HG02884 (cell line): ENCODE results near the gene CYS1.
"Not testable (repeated sequence)": the region's sequence is repeated elsewhere in the genome, so short reads cannot be mapped to it uniquely, and the experiment has no call there.

Source experiments
- ATAC-seq: cut with Tn5 transposase; IDR thresholded peaks from one replicate; pipeline ENCODE4 v1.9.1; 2021; ENCODE audit warnings: mild to moderate bottlenecking, moderate library complexity; ENCODE audit not compliant: unreplicated experiment

Gene CYS1, protein sequence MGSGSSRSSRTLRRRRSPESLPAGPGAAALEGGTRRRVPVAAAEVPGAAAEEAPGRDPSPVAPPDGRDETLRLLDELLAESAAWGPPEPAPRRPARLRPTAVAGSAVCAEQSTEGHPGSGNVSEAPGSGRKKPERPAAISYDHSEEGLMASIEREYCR

DNA sequence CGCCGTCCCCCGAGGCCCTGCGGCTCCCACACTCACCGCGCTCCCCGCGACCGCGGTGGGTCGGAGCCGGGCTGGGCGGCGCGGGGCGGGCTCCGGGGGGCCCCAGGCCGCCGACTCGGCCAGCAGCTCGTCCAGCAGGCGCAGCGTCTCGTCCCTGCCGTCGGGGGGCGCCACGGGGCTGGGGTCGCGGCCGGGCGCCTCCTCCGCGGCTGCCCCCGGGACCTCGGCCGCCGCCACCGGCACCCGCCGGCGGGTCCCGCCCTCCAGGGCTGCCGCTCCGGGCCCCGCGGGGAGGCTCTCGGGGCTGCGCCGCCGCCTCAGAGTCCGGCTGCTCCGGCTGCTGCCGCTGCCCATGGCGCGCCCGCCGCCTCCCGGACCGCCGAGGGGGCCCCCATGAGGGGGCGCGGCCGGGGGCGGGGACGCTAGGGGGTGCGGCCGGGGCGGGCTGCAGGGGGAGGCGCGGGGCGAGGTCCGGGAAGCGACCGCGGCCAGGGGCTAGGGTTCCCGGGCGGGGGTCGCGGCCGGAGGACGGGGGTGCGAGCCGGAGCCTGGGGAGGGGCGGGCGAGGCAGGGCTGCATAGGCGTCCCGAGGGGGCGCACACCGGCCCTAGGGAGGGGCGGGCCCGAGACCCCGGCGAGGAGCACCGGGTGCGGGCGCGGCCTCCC, at the start of gene CYS1:
TSS of gene CYS1 (minus strand) at position 542 of the 666 bp plus-strand sequence. CDS start at position 354, 188 bp downstream.
- ATAC-seq, result no peak

DNA sequence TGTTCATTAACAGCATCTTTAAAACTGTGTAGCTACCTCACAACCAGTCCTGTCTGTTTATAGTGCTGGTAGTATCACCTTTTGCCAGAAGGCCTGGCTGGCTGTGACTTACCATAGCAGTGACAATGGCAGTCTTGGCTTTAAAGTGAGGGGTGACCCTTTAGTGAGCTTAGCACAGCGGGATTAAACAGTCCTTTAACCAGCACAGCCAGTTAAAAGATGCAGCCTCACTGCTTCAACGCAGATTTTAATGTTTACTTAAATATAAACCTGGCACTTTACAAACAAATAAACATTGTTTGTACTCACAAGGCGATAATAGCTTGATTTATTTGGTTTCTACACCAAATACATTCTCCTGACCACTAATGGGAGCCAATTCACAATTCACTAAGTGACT, 49.3 kb upstream of the CYS1 start:
- ATAC-seq, result no peak

DNA sequence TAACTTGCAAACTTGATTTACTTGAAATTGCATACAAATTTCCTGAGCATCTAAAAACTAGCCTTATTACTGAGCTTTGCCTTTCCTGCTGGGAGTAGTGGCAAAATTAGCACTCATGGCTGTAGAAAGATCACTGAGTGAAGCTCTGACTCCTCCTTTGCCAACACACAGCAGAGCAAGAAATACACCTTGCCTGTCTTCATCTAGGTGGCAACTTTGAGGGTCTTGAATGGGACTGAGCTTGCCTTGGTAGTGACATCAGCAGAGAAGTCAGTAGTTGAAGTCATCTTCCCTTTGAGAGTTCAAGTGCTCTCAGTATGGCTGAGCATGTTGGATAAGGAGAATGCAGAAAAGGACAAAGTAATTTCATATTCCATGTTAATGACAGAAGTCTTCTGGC, 48.2 kb upstream of the CYS1 start:
- no peak for ATAC-seq

DNA sequence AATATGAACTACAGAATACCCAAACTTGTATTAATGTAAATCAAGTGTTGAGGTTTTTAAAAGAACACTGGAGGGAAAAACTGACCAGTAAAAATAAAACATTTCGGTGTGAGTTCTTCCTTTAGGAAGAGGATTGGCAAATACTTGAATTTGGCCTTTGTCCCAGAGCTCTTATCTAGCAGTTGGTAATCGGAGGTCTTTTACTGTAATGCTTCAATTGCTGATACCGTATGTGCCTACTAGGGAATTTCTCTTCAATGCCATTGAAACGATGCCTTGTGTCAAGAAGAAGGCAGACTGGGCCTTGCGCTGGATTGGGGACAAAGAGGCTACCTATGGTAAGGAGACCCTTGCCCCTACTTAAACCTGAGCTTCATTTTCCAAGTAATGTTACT, 46.4 kb upstream of the CYS1 start:
- no peak for ATAC-seq

DNA sequence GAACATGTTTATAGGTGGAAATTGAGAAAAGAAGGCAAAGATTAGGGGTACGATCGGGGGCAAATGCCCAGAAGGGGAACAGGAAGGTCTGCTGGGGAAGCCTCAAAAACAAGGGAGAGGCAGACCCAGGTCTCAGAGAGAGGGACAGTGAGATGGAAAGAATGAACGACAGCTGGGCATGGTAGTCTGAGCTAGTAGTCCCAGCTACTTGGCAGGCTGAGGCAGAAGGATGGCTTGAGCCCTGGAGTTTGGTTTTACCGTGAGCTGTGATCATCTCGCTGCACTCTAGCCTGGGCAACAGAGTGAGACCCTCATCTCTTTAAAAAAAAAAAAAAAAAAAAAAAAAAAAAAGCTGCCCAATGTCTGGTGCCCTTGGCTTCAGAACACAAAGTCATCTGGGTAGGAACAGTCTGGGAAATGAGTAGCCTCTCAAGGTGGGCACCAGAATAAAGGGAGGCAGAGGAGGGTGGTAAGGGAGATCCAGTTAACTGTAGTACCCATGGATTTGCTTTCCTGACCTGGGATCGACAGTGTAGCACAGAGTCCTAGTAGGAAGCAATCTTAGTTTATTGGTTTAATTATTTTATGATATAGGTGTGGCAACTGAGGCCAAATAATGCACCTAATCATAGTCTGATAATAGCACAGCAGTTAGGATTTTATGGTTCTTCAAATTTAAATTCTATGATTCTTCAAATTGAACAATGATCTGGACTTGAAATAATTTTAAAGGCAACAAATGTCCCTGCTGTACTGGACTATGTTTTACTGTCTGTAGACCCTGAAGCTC, 45.8 kb upstream of the CYS1 start:
- ATAC-seq, result no peak

DNA sequence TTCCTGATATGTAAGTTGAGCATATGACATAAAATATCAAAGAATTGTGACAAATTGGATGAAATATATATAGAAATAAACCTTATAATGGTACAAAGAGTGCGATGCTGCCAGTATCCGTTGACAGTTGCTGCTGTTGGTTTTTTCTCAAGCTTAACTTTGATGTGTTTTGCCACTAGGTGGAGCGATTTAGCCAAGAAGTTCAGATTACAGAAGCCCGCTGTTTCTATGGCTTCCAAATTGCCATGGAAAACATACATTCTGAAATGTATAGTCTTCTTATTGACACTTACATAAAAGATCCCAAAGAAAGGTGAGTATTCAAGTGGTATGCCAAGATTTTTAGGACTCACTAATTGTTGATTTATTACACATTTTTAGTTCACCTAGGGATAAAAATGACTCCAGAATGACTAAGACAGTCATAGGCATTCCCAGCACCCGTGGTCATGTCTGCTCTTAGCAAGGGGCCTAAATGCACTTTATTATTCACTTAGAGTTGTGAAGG, 44.4 kb upstream of the CYS1 start:
- no peak for ATAC-seq

DNA sequence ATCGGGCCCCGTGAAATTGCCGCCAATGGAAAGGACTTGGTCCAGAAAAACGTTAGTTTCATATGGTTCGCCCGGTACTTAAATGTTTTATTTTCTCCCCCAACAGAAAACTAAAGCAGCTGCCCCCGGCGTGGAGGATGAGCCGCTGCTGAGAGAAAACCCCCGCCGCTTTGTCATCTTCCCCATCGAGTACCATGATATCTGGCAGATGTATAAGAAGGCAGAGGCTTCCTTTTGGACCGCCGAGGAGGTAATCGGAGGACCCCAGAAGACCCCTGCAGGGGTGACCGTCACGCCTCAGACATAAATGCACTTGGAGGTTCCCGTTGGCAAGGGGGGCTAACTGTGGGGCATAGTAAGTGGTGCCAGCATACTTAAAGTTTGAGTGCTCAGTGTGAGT, 43.1 kb upstream of the CYS1 start:
- no peak for ATAC-seq

DNA sequence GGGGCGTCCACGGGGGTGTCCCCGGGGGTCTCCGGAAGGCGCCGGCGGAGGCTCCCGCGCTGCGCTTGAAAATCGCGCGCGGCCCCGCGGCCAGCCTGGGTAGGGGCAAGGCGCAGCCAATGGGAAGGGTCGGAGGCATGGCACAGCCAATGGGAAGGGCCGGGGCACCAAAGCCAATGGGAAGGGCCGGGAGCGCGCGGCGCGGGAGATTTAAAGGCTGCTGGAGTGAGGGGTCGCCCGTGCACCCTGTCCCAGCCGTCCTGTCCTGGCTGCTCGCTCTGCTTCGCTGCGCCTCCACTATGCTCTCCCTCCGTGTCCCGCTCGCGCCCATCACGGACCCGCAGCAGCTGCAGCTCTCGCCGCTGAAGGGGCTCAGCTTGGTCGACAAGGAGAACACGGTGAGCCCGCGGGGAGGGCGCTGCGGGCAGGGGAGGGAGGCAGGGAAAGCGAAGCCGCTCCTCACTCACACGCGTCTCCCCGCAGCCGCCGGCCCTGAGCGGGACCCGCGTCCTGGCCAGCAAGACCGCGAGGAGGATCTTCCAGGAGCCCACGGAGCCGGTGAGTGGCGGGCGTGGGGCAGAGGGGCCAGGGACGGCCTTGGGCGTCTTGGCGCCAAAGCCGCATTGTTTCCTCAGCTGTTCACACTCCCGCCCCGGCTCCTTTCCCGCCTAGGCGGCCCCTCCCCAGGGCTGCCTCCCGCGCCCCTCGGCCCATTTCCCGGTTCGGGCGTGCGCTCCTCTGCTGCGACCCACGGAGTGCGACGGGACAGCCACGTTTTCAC, 42.5 kb upstream of the CYS1 start, which contains the start of gene RRM2:
TSS of gene RRM2 (plus strand) at position 240 of the 781 bp plus-strand sequence. CDS start at position 300, 60 bp downstream.
- peak; percentile 67 for ATAC-seq

DNA sequence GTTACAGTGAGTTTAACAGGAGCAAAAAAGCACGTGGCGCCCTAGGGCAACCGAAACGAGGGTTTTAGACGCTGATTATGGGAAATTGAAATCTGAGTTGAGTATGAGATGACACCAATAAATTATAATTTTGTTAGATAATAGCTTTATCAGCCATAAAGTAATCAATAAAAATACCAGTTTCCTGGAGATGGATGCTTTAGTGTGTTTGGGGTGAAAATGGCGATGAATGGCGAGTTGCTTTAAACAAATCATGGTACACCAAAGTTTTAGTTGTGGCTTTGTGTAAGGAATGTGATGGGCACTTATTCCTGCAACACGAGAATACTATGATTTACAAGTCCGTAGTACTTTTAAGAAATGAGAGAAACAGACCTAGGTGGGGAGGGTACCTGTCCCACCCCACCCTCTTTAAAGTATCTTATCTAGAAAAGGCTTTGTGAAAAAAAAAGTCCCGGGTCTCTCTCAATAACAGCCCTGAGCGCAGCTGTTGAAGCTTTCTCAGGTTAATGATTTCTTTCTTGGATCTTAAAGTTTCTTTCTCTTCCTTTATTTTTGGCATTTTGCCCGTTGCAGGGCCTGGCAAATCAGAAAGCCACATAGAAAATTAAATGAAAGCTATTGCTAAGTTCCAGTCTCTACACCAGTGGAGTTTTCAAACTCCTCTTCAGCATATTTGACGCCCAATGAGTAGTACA, 40.8 kb upstream of the CYS1 start:
- no peak for ATAC-seq

DNA sequence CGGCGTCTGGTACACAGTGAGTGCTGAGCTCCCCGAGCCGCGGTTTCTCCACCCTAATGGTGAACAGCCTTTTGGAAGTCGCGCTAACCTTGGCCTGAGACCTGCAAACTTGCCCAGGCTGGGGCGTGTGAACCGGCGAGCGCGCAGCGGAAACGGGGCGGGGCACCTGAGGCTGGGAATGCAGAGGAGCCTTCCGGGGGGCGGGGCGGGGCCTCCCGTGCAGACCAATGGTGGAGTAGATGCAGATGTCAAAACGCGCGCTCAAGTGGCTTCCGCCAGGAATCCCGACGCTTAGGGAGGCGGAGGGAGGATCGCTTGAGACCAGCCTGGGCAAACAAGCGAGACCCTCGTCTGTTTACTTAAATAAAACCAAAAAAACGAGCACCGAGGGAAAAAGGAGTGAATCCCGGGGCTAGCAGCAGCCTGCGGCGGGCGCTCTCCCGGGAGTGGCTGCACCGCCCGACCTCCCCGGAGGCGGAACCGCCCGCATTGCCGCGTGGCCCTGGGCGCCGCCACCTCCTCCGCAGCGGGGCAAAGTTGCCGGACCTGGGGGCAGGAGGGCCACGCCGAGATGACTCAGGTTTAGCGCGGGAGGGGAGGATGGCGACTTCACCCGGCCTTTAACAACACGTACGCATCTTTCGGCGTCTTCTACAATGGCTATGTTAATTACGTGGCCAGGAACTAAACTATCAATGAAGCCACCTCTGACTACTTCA, 40.1 kb upstream of the CYS1 start:
- peak; percentile 53 for ATAC-seq

DNA sequence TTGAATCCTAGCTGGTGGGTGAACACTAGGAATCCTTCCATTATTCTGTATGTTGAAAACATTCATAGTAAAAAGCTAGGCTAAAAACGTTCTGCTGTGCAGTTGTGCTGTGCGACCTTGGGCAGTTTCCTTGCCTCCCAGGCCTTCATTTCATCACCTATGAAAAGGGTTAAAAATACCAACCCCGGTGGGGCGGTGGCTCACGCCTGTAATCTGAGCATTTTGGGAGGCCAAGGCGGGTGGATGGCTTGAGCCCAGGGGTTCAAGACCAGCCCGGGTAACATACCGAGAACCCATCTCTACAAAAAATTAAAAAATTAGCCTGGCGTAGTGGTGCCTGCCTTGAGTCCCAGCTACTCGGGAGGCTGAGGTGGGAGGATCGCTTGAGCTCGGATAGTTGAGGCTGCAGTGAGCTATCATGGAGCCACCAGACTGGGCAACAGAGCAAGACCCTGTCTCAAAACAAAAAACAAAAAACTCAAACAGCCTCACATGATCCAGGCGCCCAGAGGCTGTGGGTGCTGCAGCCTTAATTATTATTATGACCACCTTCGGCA, 39.5 kb upstream of the CYS1 start:
- no peak for ATAC-seq

DNA sequence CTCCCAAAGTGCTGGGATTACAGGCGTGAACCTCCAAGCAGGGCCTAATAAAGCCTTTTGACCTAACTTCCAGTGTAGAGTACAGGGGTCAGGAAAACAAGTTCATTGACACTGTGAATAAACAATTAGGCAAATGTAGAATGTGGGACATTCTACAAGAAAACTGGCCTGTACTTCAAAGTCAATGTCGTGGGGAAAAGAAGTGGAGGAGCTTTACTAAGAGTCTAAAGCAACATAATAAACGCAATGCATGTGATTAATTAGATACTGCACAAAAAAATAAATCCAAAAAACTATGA, 38.8 kb upstream of the CYS1 start:
- ATAC-seq, result no peak

DNA sequence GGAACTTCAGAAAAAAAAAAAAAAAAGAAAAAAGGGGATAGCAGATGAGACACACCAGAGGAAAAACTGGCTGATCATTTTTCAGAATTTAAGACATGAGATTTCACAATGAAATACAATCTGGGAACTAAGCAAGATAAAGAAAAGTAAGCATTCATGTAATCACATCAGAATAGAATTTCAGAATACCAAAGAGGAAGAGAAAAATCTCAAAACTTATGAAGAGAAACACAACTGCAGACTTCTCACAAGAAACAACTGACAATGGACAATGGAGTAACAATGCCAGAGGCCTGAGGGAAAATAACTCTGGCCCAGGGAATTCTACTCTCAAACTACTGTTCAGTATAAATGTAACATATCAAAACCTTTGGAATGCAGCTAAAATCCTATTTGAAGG, 29.1 kb upstream of the CYS1 start:
- ATAC-seq, result no peak

DNA sequence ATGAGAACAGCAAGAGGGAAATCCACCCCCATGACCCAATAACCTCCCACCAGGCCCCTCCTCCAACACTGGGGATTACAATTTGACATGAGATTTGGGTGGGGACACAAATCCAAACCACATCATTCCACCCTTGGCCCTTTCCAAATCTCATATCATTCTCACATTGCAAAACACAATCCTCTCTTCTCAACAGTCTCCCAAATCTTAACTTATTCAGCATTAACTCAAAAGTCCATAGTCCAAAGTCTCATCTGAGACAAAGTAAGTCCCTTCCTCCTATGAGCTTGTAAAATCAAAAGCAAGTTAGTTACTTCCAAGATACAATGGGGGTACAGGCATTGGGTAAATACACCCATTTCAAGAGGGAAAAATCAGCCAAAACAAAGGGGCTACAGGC, 24.7 kb upstream of the CYS1 start:
- not testable (repeated sequence) for ATAC-seq

DNA sequence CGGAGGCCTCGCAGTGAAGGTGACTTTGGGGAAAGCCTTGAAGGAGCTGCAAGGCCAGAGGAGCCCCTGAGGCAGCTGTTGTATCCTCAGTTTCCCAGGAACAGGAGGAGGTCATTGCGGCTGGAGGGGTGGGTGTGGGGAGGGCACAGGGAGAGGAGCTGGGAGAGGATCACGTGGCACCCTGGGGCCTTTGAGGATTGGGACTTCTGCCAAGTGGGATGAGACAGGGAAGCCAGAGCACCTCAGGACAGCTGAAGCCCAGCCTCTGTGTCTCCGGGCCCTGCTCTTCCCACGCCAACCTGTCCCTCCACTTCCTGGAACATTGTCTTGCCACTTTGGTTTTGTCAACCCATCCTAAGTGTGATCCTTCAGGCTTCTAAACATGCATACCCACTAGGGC, 23.0 kb upstream of the CYS1 start:
- ATAC-seq, result no peak

DNA sequence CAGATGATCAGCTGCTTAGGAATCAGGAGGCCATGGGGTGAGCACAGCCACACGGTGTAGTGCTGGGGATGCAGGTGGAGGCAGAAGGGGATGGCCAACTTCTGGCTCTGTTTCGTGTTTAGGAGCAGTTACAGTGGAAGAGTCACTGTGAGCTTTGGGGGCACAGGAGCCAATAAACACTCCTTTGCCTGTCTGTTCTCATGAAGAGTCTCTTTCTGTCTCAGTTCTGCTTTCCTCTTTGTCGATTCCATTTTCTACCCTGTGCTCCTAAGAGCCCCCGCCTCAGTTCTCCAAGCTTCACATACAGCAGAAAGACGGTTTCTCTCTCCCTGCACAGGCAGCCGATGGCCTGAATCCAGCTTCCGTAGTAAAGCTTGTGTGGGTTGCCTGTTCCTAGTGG, 21.3 kb upstream of the CYS1 start:
- no peak for ATAC-seq

DNA sequence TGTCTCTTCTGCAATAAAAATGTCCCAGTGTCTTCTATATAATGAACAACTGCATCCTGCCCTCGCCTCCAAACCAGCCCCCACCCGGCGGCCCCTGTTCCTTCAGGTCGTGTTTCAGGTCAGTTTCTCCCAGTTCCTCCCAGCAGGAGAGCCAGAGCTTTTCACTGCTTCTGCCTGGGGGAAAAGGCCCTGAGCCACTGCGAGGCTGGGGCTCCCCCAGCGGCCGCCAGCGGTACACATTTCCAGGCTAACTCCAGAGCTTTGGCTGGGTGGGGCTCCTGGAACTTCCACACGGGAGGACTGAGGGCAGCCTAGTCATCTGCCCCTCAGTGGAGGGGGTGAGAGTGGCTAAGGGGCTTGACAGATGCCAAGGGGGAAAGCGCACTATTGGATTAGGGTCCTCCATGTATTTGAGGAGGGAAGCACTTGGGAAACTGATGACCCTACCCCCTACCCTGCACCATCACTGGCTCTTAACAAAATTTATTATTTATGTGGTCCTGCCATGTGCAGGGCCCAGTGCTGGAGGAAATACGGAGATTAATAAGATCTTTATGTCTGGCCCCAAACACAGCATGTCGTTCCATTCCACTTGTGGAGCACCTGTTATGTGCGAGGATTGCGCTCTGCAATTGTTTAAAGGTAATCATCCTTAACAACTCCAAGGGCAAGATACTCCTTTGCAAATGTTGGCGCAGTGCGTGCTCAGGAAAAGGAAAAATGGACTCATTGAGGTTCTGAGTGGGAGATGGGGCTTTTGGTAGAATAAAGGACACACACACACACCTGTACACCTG, 17.3 kb upstream of the CYS1 start:
- no peak for ATAC-seq

DNA sequence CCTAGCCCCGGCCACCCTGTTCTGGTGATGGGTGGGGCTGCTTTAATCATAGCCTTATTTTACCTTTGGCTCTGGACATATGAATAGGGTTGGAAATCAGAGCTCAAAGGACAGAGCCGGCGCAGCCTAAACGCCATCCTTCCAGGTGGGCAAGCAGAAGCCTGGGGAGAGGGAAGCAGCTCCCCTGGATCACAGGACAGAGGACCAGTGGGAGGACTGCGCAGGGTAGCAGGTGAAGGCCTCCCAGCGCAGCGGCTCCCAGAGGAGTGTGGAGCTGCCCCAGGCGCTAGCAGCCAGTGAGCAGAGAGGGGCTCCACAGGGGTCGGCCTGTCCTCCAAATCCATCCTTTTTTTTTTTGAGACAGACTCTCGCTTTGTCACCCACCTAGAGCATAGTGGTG, 16.4 kb upstream of the CYS1 start:
- no peak for ATAC-seq

DNA sequence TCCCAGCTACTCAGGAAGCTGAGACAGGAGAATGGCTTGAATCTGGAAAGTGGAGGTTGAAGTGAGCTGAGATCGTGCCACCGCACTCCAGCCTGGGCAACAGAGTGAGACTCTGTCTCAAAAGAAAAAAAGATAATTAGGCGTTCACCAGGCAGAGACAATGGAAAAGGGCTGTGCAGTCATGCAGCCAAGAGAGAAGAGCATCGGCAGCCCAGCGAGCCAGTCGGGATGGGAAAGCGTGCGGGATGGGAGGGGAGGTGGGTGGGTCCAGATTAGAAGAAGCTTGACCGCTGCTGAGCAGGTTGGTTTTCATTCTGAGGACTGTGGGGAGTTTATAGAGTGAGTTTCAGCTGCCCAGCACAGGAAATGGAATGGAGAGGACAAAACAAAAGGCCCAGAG, 15.0 kb upstream of the CYS1 start:
- ATAC-seq, result no peak
